ENCODE data around the gene NUDT3. TPM values are rescaled to one million over a fixed set of nuclear protein-coding genes. Genes with fewer than 3 reads are reported as not detected.

NUDT3 gene
- total and polyA plus RNA-seq, 9 of the 15 experiments (the other 6 are each of a cell fraction or from before 2014, with no cell fraction given), result 5.4 to 81.2 (median 56.4) TPM

DNA sequence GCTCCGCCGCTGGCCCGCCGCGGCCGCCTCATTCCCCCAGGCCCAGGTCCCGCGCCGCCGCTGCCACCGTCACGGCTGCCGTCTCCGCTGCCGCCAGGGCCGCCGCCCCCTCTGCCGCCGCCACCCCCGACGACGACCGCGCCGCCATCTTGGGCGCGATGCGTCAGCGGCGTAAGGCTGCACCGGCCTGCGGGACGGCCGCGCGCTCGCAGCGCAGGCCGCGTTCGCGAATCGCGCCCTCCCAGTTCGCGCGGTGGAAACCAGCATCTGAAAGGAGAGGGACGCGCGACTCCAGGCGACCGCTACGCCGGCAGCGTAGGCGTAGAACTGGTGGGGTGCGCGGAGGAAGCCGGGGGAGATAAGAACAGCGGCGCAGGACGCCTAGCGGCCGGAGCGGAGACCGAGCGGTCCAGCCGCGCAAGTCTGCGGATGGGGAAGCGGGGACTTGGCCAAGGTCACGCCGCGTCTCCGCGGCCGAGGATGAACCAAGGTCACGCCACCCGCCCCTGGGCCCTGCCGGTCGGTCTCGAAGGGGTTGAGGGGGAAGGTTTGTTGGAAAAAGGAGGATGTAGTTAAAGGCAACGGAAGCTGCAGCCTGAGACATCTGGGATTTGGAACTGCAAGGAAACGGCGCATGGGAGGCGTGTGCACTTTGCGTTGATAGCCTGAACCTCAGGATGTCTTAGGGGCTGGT is at the start of gene NUDT3 (continued):
- TF ChIP-seq HDAC2 (IDR thresholded peaks at IDR 0.05), result peak; percentile 89
- TF ChIP-seq ELF1 (tag; IDR thresholded peaks at IDR 0.05), result no peak
- peak; percentile 20; the same call in 1 of the 2 replicates for TF ChIP-seq SMARCA4 (IDR thresholded peaks at IDR 0.05)
- TF ChIP-seq, protein P1, sequence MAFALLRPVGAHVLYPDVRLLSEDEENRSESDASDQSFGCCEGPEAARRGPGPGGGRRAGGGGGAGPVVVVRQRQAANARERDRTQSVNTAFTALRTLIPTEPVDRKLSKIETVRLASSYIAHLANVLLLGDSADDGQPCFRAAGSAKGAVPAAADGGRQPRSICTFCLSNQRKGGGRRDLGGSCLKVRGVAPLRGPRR (CRISPR knock-in tag; IDR thresholded peaks at IDR 0.05), result no peak
- TF ChIP-seq XRCC5 (IDR thresholded peaks at IDR 0.05; ENCODE audit: low read depth, low read length), result peak; percentile 95
- peak; percentile 86 to 89 for TF ChIP-seq RAD21 (CRISPR knock-in tag; conservative IDR thresholded peaks at IDR 0.05 in 1 of 2, IDR thresholded peaks at IDR 0.05 in 1 of 2)
- TF ChIP-seq, protein P2, sequence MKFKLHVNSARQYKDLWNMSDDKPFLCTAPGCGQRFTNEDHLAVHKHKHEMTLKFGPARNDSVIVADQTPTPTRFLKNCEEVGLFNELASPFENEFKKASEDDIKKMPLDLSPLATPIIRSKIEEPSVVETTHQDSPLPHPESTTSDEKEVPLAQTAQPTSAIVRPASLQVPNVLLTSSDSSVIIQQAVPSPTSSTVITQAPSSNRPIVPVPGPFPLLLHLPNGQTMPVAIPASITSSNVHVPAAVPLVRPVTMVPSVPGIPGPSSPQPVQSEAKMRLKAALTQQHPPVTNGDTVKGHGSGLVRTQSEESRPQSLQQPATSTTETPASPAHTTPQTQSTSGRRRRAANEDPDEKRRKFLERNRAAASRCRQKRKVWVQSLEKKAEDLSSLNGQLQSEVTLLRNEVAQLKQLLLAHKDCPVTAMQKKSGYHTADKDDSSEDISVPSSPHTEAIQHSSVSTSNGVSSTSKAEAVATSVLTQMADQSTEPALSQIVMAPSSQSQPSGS (CRISPR knock-in tag; IDR thresholded peaks at IDR 0.05), result no peak
- peak; percentile 50 for TF ChIP-seq EP300 (IDR thresholded peaks at IDR 0.05; ENCODE audit: low read length)
- TF ChIP-seq, protein P3, sequence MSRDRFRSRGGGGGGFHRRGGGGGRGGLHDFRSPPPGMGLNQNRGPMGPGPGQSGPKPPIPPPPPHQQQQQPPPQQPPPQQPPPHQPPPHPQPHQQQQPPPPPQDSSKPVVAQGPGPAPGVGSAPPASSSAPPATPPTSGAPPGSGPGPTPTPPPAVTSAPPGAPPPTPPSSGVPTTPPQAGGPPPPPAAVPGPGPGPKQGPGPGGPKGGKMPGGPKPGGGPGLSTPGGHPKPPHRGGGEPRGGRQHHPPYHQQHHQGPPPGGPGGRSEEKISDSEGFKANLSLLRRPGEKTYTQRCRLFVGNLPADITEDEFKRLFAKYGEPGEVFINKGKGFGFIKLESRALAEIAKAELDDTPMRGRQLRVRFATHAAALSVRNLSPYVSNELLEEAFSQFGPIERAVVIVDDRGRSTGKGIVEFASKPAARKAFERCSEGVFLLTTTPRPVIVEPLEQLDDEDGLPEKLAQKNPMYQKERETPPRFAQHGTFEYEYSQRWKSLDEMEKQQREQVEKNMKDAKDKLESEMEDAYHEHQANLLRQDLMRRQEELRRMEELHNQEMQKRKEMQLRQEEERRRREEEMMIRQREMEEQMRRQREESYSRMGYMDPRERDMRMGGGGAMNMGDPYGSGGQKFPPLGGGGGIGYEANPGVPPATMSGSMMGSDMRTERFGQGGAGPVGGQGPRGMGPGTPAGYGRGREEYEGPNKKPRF (IDR thresholded peaks at IDR 0.05; ENCODE audit: low read depth, low read length), result peak; percentile 94
- no peak for TF ChIP-seq BMI1 (IDR thresholded peaks at IDR 0.05; ENCODE audit: low read length)
- no peak for TF ChIP-seq RBM14 (IDR thresholded peaks at IDR 0.05; ENCODE audit: borderline replicate concordance, insufficient read depth, low read depth, low read length)
- TF ChIP-seq ZNF668 (CRISPR knock-in tag; IDR thresholded peaks at IDR 0.05), result 0 out of 2 replicates have a peak, but pooled peaks have one; percentile 37
- TF ChIP-seq, protein P4, sequence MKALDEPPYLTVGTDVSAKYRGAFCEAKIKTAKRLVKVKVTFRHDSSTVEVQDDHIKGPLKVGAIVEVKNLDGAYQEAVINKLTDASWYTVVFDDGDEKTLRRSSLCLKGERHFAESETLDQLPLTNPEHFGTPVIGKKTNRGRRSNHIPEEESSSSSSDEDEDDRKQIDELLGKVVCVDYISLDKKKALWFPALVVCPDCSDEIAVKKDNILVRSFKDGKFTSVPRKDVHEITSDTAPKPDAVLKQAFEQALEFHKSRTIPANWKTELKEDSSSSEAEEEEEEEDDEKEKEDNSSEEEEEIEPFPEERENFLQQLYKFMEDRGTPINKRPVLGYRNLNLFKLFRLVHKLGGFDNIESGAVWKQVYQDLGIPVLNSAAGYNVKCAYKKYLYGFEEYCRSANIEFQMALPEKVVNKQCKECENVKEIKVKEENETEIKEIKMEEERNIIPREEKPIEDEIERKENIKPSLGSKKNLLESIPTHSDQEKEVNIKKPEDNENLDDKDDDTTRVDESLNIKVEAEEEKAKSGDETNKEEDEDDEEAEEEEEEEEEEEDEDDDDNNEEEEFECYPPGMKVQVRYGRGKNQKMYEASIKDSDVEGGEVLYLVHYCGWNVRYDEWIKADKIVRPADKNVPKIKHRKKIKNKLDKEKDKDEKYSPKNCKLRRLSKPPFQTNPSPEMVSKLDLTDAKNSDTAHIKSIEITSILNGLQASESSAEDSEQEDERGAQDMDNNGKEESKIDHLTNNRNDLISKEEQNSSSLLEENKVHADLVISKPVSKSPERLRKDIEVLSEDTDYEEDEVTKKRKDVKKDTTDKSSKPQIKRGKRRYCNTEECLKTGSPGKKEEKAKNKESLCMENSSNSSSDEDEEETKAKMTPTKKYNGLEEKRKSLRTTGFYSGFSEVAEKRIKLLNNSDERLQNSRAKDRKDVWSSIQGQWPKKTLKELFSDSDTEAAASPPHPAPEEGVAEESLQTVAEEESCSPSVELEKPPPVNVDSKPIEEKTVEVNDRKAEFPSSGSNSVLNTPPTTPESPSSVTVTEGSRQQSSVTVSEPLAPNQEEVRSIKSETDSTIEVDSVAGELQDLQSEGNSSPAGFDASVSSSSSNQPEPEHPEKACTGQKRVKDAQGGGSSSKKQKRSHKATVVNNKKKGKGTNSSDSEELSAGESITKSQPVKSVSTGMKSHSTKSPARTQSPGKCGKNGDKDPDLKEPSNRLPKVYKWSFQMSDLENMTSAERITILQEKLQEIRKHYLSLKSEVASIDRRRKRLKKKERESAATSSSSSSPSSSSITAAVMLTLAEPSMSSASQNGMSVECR (CRISPR knock-in tag; IDR thresholded peaks at IDR 0.05), result peak; percentile 37; the same call in 1 of the 2 replicates
- no peak for TF ChIP-seq RFX5 (IDR thresholded peaks at IDR 0.05; ENCODE audit: low read depth, low read length)
- TF ChIP-seq ZNF217 (CRISPR knock-in tag; IDR thresholded peaks at IDR 0.05), result no peak
- no peak for TF ChIP-seq CREBBP (IDR thresholded peaks at IDR 0.05; ENCODE audit: low read depth, low read length)
- no peak for TF ChIP-seq TEAD2 (tag; IDR thresholded peaks at IDR 0.05)
- peak; percentile 81 to 95 for TF ChIP-seq RCOR1 (IDR thresholded peaks at IDR 0.05; ENCODE audit: borderline replicate concordance in 1 of 2, low read depth in 2 of 2, low read length in 2 of 2)
- peak; percentile 59; the same call in 1 of the 2 replicates for TF ChIP-seq ZKSCAN1 (IDR thresholded peaks at IDR 0.05; ENCODE audit: low read depth, low read length)
